Measurements from ENCODE around the gene TRIM47. TPM values are rescaled to one million over a fixed set of nuclear protein-coding genes. Genes with fewer than 3 reads are reported as not detected.

Gene TRIM47
- total RNA-seq, 1 experiment from 2014 or later = 125 TPM

DNA sequence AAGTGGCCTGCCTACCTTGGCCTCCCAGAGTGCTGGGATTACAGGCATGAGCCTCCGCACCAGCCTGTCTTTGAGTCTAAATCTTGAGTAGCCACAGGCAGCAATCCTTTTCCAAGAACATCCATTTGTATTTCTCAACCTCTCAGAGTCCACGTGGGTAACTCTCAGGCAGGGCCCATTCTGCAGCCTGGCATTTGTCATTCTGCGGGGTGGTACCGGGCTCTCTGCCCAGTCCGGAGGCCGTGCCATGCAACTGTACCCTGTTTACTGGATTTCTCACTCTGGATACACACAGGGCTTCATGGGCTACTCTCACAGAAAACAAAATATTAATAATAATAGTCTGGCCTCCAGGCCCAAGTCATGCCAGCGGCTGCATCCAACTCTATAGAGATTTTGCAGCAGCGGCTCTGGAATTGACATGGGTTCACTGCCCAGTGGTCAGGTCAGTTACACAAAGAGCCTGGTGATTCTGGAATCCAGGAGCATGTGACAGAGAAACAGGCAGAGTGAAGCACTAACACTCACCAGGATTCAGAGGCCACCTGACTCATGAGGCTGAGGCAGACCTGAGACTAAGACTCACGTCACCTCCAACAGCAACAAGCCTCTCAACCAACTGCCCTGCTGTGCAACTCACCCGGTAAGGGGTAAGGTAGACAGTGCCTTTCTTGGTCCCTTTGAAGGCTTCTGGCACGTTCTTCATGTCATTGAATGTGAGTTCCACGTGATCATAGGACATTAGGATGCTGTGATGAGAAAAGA lies 27.3 kb downstream of the TRIM47 start:
- in situ Hi-C loops (cut with HindIII; ENCODE audit: low pct_unique_long_range_greater_than_20kb, low sequenced_read_pairs) (no loop called here), intact Hi-C loops (cut with micrococcal nuclease; ENCODE audit: unreplicated experiment) (no loop called here)
- ATAC-seq (no peak), DNase-seq (ENCODE audit: low read depth, low spot score) (no peak)
- Histone ChIP-seq H3K9me3 (ENCODE audit: control insufficient read depth, insufficient read depth, low read depth, low read length) (no peaks in the 10 kb centered on the region), H3K27ac (ENCODE audit: low read length) (no peak overlapping the region), H3K36me3 (ENCODE audit: control insufficient read depth, insufficient read depth, low read length) (no peaks in the 10 kb centered on the region; the same call in 1 of the 2 replicates), H3K27me3 (ENCODE audit: control insufficient read depth, insufficient read depth, low read length) (no peaks in the 10 kb centered on the region), H3K4me1 (ENCODE audit: control insufficient read depth, insufficient read depth, low read length) (peaks cover 29% of the 10 kb centered on the region), H3K4me3 (ENCODE audit: low read depth in 2 of 2, low read length in 2 of 2) (no peak overlapping the region)
- TF ChIP-seq POLR2AphosphoS5 (IDR thresholded peaks at IDR 0.05; ENCODE audit: low read depth, low read length) (no peak), SIN3A (IDR thresholded peaks at IDR 0.05; ENCODE audit: borderline replicate concordance, insufficient read depth, low read depth, low read length) (no peak), TCF7L2 (IDR thresholded peaks at IDR 0.05; ENCODE audit: low read depth, low read length) (no peak)
- TF ChIP-seq, protein P1, sequence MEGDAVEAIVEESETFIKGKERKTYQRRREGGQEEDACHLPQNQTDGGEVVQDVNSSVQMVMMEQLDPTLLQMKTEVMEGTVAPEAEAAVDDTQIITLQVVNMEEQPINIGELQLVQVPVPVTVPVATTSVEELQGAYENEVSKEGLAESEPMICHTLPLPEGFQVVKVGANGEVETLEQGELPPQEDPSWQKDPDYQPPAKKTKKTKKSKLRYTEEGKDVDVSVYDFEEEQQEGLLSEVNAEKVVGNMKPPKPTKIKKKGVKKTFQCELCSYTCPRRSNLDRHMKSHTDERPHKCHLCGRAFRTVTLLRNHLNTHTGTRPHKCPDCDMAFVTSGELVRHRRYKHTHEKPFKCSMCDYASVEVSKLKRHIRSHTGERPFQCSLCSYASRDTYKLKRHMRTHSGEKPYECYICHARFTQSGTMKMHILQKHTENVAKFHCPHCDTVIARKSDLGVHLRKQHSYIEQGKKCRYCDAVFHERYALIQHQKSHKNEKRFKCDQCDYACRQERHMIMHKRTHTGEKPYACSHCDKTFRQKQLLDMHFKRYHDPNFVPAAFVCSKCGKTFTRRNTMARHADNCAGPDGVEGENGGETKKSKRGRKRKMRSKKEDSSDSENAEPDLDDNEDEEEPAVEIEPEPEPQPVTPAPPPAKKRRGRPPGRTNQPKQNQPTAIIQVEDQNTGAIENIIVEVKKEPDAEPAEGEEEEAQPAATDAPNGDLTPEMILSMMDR (IDR thresholded peaks at IDR 0.05) = no peak
- TF ChIP-seq, protein P2, sequence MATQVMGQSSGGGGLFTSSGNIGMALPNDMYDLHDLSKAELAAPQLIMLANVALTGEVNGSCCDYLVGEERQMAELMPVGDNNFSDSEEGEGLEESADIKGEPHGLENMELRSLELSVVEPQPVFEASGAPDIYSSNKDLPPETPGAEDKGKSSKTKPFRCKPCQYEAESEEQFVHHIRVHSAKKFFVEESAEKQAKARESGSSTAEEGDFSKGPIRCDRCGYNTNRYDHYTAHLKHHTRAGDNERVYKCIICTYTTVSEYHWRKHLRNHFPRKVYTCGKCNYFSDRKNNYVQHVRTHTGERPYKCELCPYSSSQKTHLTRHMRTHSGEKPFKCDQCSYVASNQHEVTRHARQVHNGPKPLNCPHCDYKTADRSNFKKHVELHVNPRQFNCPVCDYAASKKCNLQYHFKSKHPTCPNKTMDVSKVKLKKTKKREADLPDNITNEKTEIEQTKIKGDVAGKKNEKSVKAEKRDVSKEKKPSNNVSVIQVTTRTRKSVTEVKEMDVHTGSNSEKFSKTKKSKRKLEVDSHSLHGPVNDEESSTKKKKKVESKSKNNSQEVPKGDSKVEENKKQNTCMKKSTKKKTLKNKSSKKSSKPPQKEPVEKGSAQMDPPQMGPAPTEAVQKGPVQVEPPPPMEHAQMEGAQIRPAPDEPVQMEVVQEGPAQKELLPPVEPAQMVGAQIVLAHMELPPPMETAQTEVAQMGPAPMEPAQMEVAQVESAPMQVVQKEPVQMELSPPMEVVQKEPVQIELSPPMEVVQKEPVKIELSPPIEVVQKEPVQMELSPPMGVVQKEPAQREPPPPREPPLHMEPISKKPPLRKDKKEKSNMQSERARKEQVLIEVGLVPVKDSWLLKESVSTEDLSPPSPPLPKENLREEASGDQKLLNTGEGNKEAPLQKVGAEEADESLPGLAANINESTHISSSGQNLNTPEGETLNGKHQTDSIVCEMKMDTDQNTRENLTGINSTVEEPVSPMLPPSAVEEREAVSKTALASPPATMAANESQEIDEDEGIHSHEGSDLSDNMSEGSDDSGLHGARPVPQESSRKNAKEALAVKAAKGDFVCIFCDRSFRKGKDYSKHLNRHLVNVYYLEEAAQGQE (IDR thresholded peaks at IDR 0.05; ENCODE audit: insufficient read depth in 1 of 2, low read depth in 2 of 2, low read length in 1 of 2) = no peak
- ChIA-PET POLR2A (interaction anchor here (0.7 kb wide), 1 partner anchor 11 kb away, joined by 6 read pairs; no protein-coding TSS in a partner anchor), CTCF (no interaction called here)
- no TSS peak for BruUV-seq (replicated peaks)

- ATAC-seq = no peak
- ChIA-PET POLR2A (interaction anchor here (0.7 kb wide), 1 partner anchor 46 kb away, joined by 4 read pairs; no protein-coding TSS in a partner anchor), CTCF (interaction anchor here (0.6 to 1.0 kb wide), 3 partner anchors 21 to 70 kb away, joined by 3 to 4 read pairs (median 4); no protein-coding TSS in a partner anchor)
- no TSS peak for BruUV-seq (replicated peaks)
- DNase-seq (ENCODE audit: low read depth, low spot score) = no peak
- in situ Hi-C loops (cut with HindIII; ENCODE audit: low pct_unique_long_range_greater_than_20kb, low sequenced_read_pairs) (no loop called here), intact Hi-C loops (cut with micrococcal nuclease; ENCODE audit: unreplicated experiment) (no loop called here)
- TF ChIP-seq, protein P1 (IDR thresholded peaks at IDR 0.05) = no peak
- TF ChIP-seq, protein P2 (IDR thresholded peaks at IDR 0.05; ENCODE audit: insufficient read depth in 1 of 2, low read depth in 2 of 2, low read length in 1 of 2) = no peak
- TF ChIP-seq POLR2AphosphoS5 (IDR thresholded peaks at IDR 0.05; ENCODE audit: low read depth, low read length) = no peak
- no peak for TF ChIP-seq SIN3A (IDR thresholded peaks at IDR 0.05; ENCODE audit: borderline replicate concordance, insufficient read depth, low read depth, low read length)
- no peak overlapping the region for H3K27ac ChIP-seq (ENCODE audit: low read length)
- no peak overlapping the region for H3K4me3 ChIP-seq (ENCODE audit: low read depth in 2 of 2, low read length in 2 of 2)
- peaks cover 42% of the 10 kb centered on the region for H3K4me1 ChIP-seq (ENCODE audit: control insufficient read depth, insufficient read depth, low read length)
- H3K9me3 ChIP-seq (ENCODE audit: control insufficient read depth, insufficient read depth, low read depth, low read length) = no peaks in the 10 kb centered on the region
- no peaks in the 10 kb centered on the region for H3K27me3 ChIP-seq (ENCODE audit: control insufficient read depth, insufficient read depth, low read length)
- H3K36me3 ChIP-seq (ENCODE audit: control insufficient read depth, insufficient read depth, low read length) = no peaks in the 10 kb centered on the region; the same call in 1 of the 2 replicates
Observed at GRCh38 chr17:75849724-75850123, 28.7 kb downstream of the TRIM47 start.
